GOT3 (cell line): Measurements from ENCODE around the gene GPRC5D.

Experiments
- DNase-seq: peaks from one replicate; lab custom pipeline; 2025; ENCODE audit warnings: mixed read lengths; lab: John Stamatoyannopoulos, UW

GPRC5D gene

GRCh38 chr12:12908252-12908651 lies 43.7 kb downstream of the GPRC5D start:
- no peak for DNase-seq

GRCh38 chr12:12907552-12907951 lies 44.4 kb downstream of the GPRC5D start:
- DNase-seq = no peak

- DNase-seq = no peak
Observed at GRCh38 chr12:12903642-12904609, 48.0 kb downstream of the GPRC5D start.

GRCh38 chr12:12902036-12902435 lies 49.9 kb downstream of the GPRC5D start:
- no peak for DNase-seq

GRCh38 chr12:12901158-12901791 lies 50.7 kb downstream of the GPRC5D start:
- DNase-seq = peak; percentile 24

GRCh38 chr12:12900786-12901157 lies 51.2 kb downstream of the GPRC5D start:
- no peak for DNase-seq

- DNase-seq = no peak
Observed at GRCh38 chr12:12899530-12900380, 52.2 kb downstream of the GPRC5D start.

GRCh38 chr12:12898911-12899511 lies 53.0 kb downstream of the GPRC5D start:
- DNase-seq = no peak

- no peak for DNase-seq
Observed at GRCh38 chr12:12898136-12898717, 53.7 kb downstream of the GPRC5D start.

GRCh38 chr12:12897302-12897701 lies 54.7 kb downstream of the GPRC5D start:
- no peak for DNase-seq

GRCh38 chr12:12896260-12896659 lies 55.7 kb downstream of the GPRC5D start:
- no peak for DNase-seq

GRCh38 chr12:12893438-12893837 lies 58.5 kb downstream of the GPRC5D start:
- no peak for DNase-seq

GRCh38 chr12:12892681-12893141 lies 59.3 kb downstream of the GPRC5D start:
- no peak for DNase-seq

- no peak for DNase-seq
Observed at GRCh38 chr12:12891881-12892355, 60.1 kb downstream of the GPRC5D start.

GRCh38 chr12:12891080-12891880 lies 60.7 kb downstream of the GPRC5D start, which contains the start of gene GPRC5A:
TSS of gene GPRC5A (plus strand) at chr12:12891562. CDS start at chr12:12908250, 16,688 bp downstream.
- DNase-seq = peak; percentile 56
